ENCODE measurements around the gene SLC47A1.
"Not testable (repeated sequence)": the region's sequence is repeated elsewhere in the genome, so short reads cannot be mapped to it uniquely, and the experiment has no call there.

The SLC47A1 gene

DNA sequence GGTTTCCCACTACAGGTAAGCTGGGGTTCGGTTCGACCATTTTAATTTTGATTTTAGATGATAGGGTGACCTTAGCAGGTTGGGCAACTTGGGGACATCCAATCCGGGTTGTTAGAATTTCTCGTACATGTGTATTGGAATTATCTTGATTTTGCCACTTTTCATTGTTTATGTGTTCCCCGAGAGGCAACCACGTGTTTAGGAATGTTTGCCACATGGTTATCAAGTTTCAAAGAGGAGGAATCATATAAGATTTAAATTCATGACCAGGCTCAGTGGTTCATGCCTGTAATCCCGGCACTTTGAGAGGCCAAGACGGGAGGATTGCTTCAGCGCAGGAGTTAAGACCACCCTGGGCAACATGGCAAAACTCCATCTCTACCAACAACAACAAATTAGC is 10.0 kb upstream of the SLC47A1 start:
- no peak for DNase-seq

DNA sequence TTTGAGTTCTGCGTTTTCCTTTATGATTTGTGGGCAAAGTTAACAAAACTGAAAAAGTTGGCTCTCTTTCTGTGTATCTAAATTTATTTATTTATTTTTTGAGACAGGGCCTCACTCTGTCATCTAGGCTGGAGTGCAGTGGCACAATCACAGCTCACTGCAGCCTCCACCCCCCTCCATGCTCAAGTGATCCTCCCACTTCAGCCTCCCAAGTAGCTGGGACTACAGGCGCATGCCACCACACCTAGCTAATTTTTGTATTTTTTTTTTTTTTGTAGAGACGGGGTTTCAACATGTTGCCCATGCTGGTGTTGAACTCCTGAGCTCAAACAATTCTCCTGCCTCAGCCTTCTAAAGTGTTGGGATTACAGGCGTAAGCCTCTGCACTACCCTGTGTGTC is 6.7 kb upstream of the SLC47A1 start:
- not testable (repeated sequence) for DNase-seq

DNA sequence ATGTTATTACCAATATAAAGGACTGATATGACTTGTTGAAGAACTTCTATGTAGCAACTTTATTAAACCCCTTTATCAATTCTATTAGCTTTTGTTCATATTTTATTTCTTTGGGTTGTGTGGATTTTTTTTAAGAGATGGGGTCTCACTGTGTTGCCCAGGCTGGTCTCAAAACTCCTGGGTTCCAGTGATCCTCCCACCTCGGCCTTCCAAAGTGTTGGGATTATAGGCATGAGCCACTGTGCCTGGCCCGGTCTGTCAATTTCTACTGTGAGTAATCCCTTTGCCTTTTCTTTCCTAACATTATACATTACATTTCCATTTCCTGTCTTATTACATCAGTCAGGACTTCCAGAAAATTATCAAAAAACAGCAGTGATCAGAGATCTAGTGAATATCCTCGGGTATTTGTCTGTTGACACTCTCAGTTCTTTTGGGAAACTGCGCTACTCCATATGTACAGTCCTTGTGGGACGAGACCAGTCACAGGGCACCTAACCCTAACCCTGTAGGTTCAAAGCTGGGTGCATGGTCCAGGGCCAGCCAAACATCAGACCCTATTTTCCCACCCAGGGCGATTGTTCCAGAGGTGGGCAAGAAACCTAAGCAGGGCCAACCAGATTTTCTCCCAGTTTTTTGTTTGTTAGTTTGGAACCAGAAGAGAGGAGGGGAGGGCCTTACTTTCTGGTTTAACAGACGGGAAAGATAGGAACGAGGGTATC is 1.7 kb upstream of the SLC47A1 start:
- DNase-seq, result no peak

DNA sequence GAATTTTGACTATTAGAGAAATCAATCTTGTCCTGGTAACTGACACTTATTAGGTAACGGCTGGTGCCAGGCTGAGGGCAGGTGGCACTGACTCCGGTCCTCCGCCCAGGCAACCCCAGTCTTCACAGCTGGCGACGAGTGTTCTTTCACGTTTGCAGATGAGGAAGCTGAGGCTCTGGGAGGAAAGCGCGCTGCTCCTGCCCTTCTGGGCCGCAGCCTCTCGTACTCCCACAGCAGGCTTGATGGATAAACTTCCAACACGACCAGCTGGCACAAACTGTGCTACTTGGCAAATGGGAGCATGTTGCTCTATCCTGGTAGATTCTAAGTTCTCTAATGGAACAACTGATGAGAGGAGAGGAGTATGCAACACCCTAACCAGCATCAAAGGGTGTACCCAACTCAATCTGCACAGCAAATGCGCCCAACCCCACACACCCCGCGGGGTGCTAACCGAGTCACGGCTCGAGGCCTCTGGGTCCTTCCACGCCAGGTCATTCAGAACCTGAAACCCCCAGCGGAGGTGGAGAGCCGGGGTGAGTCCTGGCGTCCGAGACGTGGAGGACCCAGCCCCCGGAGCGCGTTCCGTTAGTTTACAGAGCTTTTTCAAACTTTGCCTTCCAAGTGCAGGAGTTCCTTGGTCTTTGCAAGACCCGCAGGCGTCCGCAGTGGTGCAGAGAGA is 477 bp upstream of the SLC47A1 start:
- no peak for DNase-seq

DNA sequence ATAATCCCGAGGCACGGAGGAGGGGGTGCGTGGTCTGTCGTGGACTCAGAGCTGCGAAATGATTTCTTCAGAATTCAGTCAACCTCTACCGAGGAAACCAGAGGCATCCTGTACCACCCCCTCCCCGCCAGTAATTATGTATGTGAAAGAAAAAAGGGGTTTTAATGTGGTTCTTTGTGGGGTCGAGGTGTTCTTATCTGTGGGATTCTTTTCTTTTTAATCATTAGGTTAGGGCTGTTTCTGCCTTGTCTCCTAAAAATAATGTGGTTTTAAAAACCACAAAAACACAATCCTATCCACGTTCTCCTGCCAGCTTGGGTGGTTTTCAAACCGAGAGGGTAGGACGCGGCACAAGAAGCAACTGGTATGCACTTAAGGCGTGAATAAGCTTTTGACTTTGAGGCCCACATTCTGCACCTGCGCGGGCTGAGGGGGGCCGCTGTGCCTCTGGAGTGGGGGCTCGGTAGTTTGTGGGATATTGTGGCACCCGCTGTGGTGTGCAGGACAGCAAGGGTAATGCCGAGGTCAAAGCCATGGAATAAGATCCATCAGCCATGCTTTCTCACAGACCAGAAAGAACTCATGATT is 1.0 kb downstream of the SLC47A1 start:
- peak; percentile 30 for DNase-seq

DNA sequence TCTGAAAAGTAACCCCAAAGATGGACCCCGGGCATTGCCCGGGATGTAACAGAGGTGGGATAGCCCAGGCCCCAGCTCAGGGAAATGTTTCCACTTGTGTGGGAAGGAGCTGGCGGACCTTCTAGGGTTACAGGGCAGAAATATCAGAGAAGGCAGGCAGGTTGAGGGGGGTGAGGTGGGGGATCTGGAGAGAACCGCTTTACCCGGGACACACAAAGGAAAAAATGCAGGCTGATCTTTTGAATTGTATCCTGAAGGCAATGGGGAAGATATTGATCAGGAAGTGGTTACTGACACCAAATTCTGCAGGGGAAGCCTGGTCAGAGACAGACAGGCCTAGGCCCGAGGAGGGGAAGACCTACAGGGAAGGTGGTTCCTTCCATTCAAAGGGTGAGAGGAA is 3.5 kb downstream of the SLC47A1 start:
- no peak for DNase-seq

DNA sequence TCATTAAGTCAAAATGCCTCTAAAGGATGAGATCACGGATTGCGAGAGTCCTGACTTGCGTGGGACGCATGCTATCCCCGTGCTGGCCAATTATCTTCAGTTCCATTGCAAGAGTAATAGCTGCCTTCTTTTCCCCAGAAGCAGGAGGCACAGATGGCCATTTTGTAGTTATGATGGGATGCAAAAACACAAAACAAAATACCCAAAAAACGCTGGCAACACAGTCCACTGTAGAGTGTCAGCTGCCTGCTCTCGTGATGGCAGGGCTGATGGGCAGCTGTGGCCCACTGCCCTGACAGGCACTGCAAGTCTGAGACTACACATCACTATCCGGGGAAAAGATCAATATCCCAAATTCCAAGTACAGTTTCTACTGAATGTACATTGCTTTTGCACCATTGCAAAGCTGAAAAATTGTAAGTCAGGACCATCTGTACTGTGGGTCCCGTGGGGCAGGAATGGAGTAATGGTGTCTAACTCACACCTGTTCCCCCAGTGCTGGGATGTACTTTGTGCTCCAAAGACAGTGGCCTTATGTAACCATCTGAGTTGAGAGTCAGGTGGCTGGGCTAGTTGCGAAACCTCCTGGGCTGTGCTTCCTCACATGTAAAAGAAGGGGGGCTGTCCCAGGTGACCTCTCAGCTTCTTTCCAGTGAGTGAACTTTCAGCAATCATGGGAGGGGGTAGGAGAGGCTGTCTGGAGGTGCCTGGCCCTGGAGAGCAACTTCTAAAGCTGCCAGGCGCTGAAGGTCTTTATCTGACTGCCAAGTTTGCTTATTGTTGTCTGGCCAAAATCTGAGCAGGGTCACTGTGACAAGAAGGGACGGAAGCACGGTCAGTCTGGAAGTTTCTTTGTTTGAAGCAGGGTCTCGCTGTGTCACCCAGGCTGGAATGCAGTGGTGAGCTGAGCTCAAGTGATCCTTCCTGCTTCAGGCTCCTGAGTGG is 4.7 kb downstream of the SLC47A1 start:
- DNase-seq, result no peak

DNA sequence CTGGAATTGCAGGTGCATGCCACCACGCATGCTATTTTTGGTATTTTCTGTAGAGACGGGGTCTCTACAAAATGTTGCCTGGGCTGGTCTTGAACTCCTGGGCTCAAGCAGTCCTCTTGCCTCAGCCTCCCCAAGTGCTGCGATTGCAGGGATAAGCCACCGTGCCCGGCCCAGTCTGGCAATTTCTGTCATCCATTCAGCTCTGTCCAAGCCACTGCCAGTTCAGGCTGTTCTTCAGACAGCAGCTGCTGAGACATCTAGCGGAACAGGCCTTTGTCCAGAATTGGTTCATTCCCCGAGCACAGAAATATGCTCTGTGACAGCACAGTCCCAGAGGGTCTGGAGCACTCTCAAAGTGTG is 5.4 kb downstream of the SLC47A1 start:
- no peak for DNase-seq

DNA sequence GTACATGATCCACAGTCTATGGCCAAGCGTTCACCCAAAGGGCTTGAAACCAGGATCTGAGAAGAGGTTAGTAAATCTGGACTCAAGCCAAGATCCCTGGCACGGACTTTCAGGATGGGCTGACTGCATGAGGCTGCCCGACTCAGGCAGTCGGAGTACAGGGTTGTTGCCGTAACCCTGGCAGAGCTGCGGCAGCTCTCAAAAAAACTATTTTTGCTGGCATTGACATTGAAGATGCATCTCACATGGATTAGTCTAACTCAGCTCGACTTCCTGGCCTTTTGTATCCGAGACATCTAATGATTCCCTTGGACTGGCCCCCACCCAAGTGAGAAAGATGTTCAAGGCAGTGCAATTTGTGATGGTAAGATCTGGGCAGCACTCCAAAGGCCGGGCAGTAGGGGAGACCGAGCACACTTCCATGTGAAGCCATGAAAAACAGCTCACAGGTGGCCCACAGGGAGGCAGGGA is 6.2 kb downstream of the SLC47A1 start:
- no peak for DNase-seq

DNA sequence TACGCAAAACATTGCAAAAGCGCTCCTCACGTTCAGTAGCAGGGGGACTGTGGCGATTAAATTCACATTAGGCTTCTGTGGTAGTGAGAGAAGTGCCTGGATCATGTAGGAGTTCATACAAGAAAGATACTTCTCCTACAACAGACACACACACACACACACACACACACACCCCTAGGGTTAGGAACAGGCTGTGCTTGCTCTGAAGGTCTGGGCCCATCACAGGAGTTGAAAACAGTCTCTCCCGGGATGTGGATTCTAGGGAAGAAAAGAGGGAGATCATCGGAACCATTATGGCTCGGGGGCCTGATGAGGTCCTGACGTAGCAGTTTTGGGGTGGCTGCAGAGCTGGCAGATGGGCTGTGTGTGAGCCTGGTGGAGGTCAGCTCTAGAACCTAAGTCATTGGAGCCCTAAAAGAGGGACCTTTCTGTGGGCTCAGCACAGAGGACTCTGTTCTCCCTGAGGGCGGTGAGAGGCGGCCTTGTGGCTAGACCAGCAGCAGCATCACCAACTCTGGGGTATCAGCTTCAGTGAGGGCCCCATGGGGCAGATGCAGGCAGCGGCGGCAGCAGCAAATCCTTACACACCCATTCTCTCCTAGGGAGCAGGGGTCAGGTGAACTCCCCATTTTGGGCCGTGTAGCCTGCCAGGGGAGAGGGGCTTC is 7.2 kb downstream of the SLC47A1 start:
- DNase-seq, result no peak

DNA sequence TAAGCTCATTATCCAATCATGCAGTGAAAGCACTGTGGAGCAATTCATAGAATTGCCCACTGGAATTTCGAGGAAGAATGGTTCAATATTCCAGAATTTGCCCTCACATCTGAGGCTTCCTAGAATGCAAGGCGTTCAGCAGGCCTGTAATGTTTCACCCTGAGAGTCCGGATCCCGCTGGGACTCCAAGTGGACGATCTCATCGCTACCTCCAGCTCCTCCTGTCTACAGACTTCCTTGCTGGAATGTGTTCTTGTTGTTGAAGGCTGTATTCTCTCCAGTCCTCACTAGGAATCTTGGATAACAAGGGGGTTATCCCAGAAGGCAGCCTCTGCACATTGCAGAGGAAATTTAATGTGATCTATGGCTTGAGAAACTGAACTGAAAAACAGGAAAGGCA is 7.8 kb downstream of the SLC47A1 start:
- DNase-seq, result no peak

DNA sequence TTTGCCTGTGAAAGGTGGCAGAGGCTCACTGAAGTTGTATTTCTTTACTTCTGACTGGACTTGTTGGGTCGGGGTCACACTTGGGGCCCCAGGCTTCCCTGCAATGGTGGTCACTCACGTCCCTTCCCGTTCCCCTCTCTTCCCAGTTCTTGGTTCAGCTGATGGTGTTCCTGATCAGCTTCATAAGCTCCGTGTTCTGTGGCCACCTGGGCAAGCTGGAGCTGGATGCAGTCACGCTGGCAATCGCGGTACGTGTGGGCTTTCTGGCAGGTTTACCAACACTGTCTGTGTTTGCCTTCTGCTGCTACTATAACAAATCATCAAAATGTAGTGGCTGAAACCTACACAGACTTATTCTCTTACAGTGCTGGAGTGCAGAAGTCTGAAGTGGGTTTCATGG is 8.6 kb downstream of the SLC47A1 start:
- no peak for DNase-seq

DNA sequence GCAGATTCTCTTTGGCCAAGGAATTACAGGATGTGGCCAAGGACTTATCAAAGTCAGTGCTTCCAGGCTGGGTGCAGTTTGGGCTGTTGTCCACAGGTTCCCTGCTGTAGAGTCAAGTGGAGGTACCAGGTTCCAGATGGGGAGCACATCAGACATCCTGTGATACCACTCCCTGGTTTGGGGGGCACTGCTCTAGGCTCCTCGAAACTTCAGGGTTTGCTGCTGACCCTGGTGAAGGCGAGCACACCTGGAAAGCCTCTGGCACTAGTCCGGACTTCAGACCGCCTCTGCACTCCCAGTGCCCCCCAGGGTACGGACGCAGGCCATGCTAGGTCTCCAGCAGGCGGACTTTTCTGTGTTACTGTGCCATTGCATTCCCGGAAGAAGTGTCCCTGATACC is 10.7 kb downstream of the SLC47A1 start:
- no peak for DNase-seq

DNA sequence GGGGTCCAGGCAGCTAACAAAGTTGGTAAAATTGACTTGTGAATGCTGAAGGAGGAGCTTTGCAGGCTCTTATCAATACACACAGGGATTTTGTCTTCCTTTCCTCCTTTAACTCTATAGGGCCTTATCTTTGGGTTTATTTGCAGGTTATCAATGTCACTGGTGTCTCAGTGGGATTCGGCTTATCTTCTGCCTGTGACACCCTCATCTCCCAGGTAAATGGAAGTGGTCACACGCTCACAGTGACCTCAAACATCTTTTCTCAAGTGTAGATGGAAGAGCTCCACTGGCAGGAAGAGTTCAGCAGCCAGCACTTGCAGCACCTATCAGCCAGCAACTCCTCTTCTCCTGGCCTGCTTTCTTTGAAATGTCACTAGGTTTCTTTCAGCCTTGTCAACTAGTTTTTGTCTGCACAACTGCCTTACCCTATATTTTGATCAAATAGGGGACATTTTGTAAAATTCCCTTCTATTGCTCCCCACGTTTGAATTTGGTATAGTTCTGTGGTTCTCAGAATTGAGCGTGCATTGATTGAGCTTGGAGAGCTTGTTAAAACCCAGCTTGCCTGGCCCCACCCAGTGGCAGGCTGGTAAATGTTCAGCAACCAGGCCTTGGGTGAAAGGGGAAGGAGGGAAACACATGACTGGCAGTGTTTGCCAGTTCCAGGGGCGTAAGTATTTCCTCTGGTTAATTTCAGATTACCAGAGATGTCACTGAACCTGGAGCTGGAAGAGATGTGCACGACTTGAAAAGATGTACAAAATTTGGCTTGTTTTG is 12.8 kb downstream of the SLC47A1 start:
- no peak for DNase-seq

DNA sequence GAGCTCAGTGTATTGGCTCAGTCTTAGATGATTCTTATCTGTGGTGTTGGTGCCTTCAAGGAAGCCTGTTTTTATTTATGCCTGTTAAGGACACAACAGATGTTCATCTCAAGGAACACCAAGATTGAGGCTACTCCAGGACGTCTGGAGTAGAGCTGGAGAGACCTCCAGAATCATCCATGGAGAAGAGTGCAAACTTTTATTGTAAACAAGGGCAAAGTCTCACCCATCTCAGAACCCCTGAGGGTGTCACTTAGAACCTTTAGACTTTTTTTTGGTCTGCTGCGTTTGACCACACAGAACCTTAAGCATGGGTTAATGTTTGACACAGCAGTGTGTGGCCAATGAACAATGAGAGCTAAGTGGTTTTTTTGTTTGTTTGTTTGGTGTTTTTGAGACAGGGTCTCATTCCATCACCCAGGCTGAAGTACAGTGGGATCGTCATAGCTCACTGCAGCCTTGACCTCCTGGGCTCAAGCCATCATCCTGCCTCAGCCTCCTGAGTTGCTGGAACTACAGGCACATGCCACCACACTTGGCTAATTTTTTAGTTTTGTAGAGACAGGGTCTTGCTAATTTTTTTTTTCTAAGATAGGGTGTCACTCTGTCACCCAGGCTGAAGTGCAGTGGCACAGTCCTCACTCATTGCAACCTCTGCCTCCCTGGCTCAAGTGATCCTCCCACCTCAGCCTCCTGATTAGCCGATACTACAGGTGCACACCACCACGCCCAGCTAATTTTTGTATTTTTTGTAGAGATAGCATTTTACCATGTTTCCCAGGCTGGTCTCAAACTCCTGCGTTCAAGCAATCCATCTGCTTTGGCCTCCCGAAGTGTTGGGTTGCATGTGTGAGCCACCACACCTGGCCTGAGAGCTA is 16.3 kb downstream of the SLC47A1 start:
- DNase-seq, result no peak

DNA sequence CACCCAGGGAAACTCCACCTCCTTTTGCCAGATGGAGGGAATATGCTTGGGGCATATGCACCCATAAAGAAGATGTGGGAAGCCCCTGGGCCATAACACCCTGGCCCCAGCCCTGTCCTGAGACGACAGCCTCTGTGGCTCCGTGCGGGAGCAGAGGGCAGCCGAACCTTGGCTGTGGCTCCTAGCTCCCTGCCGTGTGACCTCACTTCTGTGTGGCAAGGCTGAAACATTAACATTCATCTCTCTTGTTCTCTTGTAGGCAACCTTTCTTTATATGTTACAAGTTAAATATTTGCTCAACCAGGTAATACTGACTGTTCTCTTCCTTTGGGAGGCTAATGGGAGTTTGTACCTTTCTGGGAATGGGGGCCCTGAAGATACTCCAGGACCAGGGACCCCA is 17.5 kb downstream of the SLC47A1 start:
- no peak for DNase-seq

DNA sequence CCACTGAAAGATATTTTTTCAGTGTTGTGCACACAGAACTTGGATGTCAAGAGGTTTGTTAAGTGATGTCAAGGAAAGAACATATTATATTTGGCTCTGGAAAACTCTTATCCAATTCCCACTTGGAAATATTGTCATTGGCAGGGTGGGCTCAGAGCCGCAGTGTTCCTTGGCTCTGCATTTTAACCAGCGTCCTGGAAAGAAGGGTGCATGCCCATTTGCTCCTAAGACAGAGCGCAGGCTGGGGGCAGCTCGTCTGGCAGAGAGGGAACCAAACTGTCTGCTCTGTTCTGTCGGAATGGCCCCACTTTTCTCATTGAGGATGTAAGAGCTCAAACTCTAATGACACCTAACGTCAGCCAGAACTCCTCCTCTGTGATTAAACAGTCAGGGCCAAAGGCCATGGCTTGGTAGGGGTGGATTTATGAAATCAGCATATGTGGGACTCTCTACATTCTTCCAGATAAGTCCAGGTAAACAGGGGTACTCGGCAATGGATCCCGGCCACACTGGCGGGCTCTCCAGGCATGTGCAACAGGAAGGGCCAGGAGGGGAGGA is 18.0 kb downstream of the SLC47A1 start:
- no peak for DNase-seq

DNA sequence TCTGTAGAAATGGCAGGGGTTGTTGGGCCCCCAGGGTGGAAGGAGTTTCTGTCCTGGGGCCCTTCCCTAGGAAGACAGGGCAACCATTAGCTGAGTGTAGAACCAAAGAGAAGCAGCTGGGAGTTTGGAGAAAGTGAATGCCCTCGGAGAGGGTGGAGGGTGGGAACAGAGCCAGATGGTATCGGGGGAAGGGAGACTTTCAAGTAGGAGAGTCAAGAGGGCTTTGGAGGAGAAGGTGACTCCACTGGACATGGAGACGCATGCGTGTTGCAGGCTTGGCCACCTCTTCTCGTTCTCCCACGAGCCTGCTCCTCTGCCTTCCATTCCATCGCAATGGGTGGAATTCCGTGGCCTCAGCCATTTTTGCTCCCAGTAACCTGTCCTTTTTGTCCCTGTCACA is 19.4 kb downstream of the SLC47A1 start:
- no peak for DNase-seq

DNA sequence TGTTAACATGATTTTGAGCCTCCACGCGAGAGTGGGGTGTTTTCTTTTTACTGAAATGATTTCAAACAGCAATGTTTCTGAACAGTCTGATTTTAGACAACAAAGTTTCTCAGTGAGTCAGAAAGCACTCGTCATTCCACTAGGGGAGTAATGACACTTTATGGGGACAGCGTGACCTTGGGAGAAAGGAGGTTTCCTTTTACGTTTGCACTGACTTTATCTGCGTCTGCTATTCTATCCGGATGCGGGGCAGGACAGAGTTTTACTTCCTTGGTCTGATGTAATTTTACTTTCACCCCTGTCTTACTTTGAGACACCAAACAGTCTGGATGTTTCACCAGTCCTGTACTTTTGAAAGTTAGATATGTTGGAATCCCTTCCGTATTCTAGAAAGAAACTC is 20.7 kb downstream of the SLC47A1 start:
- no peak for DNase-seq

DNA sequence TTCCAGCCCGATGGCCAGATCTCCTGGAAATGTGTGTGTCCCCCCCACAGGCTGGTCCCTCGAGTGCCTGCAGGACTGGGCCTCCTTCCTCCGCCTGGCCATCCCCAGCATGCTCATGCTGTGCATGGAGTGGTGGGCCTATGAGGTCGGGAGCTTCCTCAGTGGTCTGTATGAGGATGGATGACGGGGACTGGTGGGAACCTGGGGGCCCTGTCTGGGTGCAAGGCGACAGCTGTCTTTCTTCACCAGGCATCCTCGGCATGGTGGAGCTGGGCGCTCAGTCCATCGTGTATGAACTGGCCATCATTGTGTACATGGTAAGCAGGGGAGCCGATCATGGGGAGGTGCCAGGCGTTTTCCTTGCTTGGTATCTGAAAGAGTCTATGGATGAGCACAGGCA is 22.1 kb downstream of the SLC47A1 start:
- no peak for DNase-seq

DNA sequence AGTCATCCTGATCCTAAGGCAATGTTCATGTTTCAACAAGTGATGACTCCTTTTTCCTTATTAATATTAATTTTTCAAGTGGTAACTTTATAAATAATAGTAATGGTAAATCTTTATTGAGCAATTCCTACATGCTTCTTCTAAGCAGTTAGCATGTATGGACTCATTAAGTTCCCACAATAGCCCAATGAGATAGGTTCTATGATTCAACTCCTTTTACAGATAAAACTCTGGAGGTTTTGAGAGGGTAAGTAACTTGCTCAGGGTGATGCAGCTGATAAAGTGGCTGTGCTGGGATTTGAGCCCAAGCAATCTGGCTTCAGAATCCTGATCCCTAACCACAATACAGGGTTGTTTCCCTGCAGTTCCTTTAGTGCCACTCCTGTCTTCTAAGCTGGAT is 25.3 kb downstream of the SLC47A1 start:
- no peak for DNase-seq
